H9 (cell line): ENCODE results near the gene KLRB1. TPM values are rescaled to one million over a fixed set of nuclear protein-coding genes. Genes with fewer than 3 reads are reported as not detected.
"Not testable (repeated sequence)": the region's sequence is repeated elsewhere in the genome, so short reads cannot be mapped to it uniquely, and the experiment has no call there.

Experiments
- DNase-seq: peaks from one replicate; pipeline ENCODE4 v3.0.0-alpha.2; 2017
- H2AFZ ChIP-seq: one replicate; pipeline ENCODE4 v1.6.1; 2013; ENCODE audit warnings: mild to moderate bottlenecking, low read length, control low read depth, moderate library complexity
- H2AK5ac ChIP-seq: 2 replicates; pipeline ENCODE4 v1.6.1; 2013; ENCODE audit warnings: low read length, control low read depth, mixed read lengths; ENCODE audit not compliant: insufficient read length
- H2BK120ac ChIP-seq: one replicate; pipeline ENCODE4 v1.6.1; 2013; ENCODE audit warnings: low read depth, mild to moderate bottlenecking, low read length, control low read depth, inconsistent platforms; ENCODE audit not compliant: poor library complexity, severe bottlenecking
- H2BK12ac ChIP-seq: 2 replicates; pipeline ENCODE4 v1.6.1; 2013; ENCODE audit warnings: low read length, control low read depth, mixed read lengths, low read depth; ENCODE audit not compliant: insufficient read length
- H2BK15ac ChIP-seq: 2 replicates; pipeline ENCODE4 v1.6.1; 2013; ENCODE audit warnings: low read depth, low read length, control low read depth
- H2BK20ac ChIP-seq: one replicate; pipeline ENCODE4 v1.6.1; 2013; ENCODE audit warnings: low read depth, mild to moderate bottlenecking, low read length, control low read depth, inconsistent platforms; ENCODE audit not compliant: poor library complexity, severe bottlenecking
- H2BK5ac ChIP-seq: 2 replicates; pipeline ENCODE4 v1.6.1; 2013; ENCODE audit warnings: low read length, control low read depth, mixed read lengths; ENCODE audit not compliant: insufficient read length
- H3K14ac ChIP-seq: 2 replicates; pipeline ENCODE4 v1.6.1; 2013; ENCODE audit warnings: low read length, control low read depth; ENCODE audit not compliant: insufficient read depth
- H3K18ac ChIP-seq: 2 replicates; pipeline ENCODE4 v1.6.1; 2013; ENCODE audit warnings: low read depth, mild to moderate bottlenecking, mixed read lengths, low read length, control low read depth; ENCODE audit not compliant: insufficient read length
- H3K23ac ChIP-seq: 2 replicates; pipeline ENCODE4 v1.6.1; 2013; ENCODE audit warnings: low read length, control low read depth, mixed read lengths, low read depth; ENCODE audit not compliant: insufficient read length
- H3K23me2 ChIP-seq: 2 replicates; pipeline ENCODE4 v1.6.1; 2013; ENCODE audit warnings: low read depth, mild to moderate bottlenecking, mixed read lengths, low read length, control low read depth; ENCODE audit not compliant: insufficient read length, poor library complexity, severe bottlenecking
- H3K27ac ChIP-seq: 2 replicates; pipeline ENCODE4 v1.5.1; 2013; ENCODE audit warnings: low read length, control low read depth, mixed read lengths, low read depth; ENCODE audit not compliant: insufficient read length
- H3K27me3 ChIP-seq: 2 replicates; pipeline ENCODE4 v1.6.1; 2013; ENCODE audit warnings: low read length, control low read depth, inconsistent platforms; ENCODE audit not compliant: insufficient read depth
- H3K4ac ChIP-seq: 2 replicates; pipeline ENCODE4 v1.6.1; 2013; ENCODE audit warnings: low read depth, mild to moderate bottlenecking, control low read depth, inconsistent platforms, low read length, moderate library complexity
- H3K4me1 ChIP-seq: 2 replicates; pipeline ENCODE4 v1.6.1; 2013; ENCODE audit warnings: low read length, control low read depth, inconsistent platforms; ENCODE audit not compliant: insufficient read depth
- H3K4me2 ChIP-seq: 2 replicates; pipeline ENCODE4 v1.6.1; 2013; ENCODE audit warnings: low read length, control low read depth, mixed read lengths; ENCODE audit not compliant: insufficient read length, insufficient read depth
- H3K56ac ChIP-seq: 2 replicates; pipeline ENCODE4 v1.6.1; 2013; ENCODE audit warnings: low read depth, mild to moderate bottlenecking, mixed read lengths, low read length, control low read depth; ENCODE audit not compliant: insufficient read length
- H3K79me1 ChIP-seq: 2 replicates; pipeline ENCODE4 v1.6.1; 2013; ENCODE audit warnings: low read depth, mild to moderate bottlenecking, moderate library complexity, low read length, control low read depth, inconsistent platforms; ENCODE audit not compliant: insufficient read depth, poor library complexity, severe bottlenecking
- H3K79me2 ChIP-seq: 2 replicates; pipeline ENCODE4 v1.6.1; 2013; ENCODE audit warnings: low read length, control low read depth, inconsistent platforms; ENCODE audit not compliant: insufficient read depth
- H3K9ac ChIP-seq: 2 replicates; pipeline ENCODE4 v1.6.1; 2013; ENCODE audit warnings: low read length, control low read depth, mixed read lengths; ENCODE audit not compliant: insufficient read length; ENCODE audit errors: extremely low read depth
- H3K9me3 ChIP-seq: one replicate; pipeline ENCODE4 v1.6.1; 2013; ENCODE audit warnings: low read depth, low read length, inconsistent platforms; ENCODE audit not compliant: control insufficient read depth
- H3T11ph ChIP-seq: one replicate; pipeline ENCODE4 v1.6.1; 2013; ENCODE audit warnings: mild to moderate bottlenecking, low read length, control low read depth, inconsistent platforms
- H4K20me1 ChIP-seq: one replicate; pipeline ENCODE4 v1.6.1; 2013; ENCODE audit not compliant: control insufficient read depth, insufficient read length, insufficient read depth
- H4K5ac ChIP-seq: 2 replicates; pipeline ENCODE4 v1.6.1; 2013; ENCODE audit warnings: low read depth, mild to moderate bottlenecking, mixed read lengths, low read length, control low read depth; ENCODE audit not compliant: insufficient read length
- H4K8ac ChIP-seq: replicated peaks from 2 replicates; pipeline ENCODE4 v1.6.1; 2013; ENCODE audit warnings: low read length, control low read depth, mixed read lengths, low read depth; ENCODE audit not compliant: insufficient read length
- H4K91ac ChIP-seq: 2 replicates; pipeline ENCODE4 v1.6.1; 2013; ENCODE audit warnings: low read depth, mild to moderate bottlenecking, moderate library complexity, mixed read lengths, low read length, control low read depth; ENCODE audit not compliant: insufficient read length
- H3K27ac Mint-ChIP-seq, 3 experiments: 2 replicates in 2 of 3; 3 replicates in 1 of 3; pipeline ENCODE4 v1.8.0; 2020 to 2021; ENCODE audit warnings: mixed read lengths in 3 of 3, mild to moderate bottlenecking in 1 of 3, moderate library complexity in 1 of 3
- H3K27me3 Mint-ChIP-seq: 2 replicates; pipeline ENCODE4 v1.8.0; 2021; ENCODE audit warnings: low read depth, mild to moderate bottlenecking, moderate library complexity, mixed read lengths
- H3K36me3 Mint-ChIP-seq, 3 experiments: 2 replicates in 2 of 3; 3 replicates in 1 of 3; pipeline ENCODE4 v1.8.0; 2020 to 2021; ENCODE audit warnings: low read depth in 3 of 3, mixed read lengths in 3 of 3; ENCODE audit not compliant: insufficient read depth in 1 of 3
- H3K4me1 Mint-ChIP-seq, 2 experiments: 2 replicates each; pipeline ENCODE4 v1.8.0; 2020; ENCODE audit warnings: mixed read lengths in 2 of 2
- H3K4me3 Mint-ChIP-seq, 2 experiments: 2 replicates in 1 of 2; 3 replicates in 1 of 2; pipeline ENCODE4 v1.8.0; 2020 to 2021; ENCODE audit warnings: mild to moderate bottlenecking in 2 of 2, mixed read lengths in 2 of 2, moderate library complexity in 1 of 2
- H3K9me3 Mint-ChIP-seq, 2 experiments: 2 replicates in 1 of 2; 3 replicates in 1 of 2; pipeline ENCODE4 v1.8.0; 2020; ENCODE audit warnings: mild to moderate bottlenecking in 2 of 2, mixed read lengths in 2 of 2, moderate library complexity in 1 of 2
- WGBS: extraction: QIAGEN DNeasy Blood & Tissue Kit; methylation state at CpG from one replicate; pipeline ENCODE4 v1.1.7; 2013; ENCODE audit warnings: missing lambda C conversion rate, low lambda C conversion rate, mixed read lengths; ENCODE audit not compliant: insufficient read length; ENCODE audit errors: extremely low coverage; 5-methylcytosine and 5-hydroxymethylcytosine counted together
- total RNA-seq: library from RNA; stranded (reverse); gene quantifications from 2 replicates; pipeline ENCODE4 v1.2.1, GENCODE V29; 2021
- TF ChIP-seq, protein P1 (sequence below): fragments of 200-600 bp; sonication (generic); conservative IDR thresholded peaks from 3 replicates; pipeline ENCODE4 v1.8.0; 2021; ENCODE audit warnings: antibody characterized with exemption, mild to moderate bottlenecking

Gene KLRB1
- total RNA-seq, 1 experiment from 2014 or later = 0.15 TPM

DNA sequence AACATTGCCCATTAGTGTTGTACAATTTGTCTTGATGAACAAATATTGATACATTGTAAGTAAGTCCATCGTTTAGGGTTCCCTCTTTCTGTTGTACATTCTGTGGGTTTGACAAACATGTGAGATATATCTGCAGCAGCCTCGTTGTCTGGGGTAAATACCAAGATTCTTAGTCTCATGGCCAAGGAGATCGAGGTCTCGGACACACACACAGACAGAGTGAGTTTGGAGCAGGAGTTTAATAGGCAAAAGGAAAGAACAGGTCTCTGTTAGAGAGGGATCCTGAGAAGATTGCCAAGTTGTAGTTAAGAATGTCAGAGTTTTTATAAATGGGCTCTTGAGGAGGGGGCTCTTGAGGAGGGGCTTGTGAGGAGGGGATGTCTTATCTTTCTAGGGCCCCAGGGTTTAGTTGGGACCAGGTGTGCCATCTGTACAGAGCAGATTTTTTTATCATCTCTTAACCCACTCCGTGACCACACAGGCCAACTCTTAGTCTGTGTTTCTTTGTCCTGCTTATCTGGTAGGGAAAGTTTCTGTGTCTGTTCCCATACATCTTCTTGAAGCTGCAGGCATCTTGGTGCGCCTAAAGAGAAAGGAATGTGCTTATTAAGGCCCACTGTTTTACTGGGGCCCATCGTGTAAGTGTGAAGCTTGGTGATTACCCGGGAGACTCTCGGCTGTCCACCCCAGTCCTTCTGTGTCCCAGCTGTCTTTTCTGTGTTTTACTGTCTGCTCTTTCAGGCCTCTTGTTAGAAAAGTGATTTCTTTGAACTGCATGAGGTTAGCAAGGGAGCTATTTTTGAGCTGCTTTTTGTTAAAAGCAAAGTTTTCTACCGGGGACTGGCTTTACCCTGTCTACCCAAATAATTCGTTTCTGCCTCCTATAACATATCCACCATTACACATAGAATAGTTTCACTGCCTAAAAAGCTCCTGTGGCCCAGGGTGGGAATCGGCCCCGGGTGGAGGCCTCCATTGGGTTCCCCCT is 39.4 kb upstream of the KLRB1 start:
- peak overlapping the region; percentile 98 for H3K4me2 ChIP-seq
- no peak for DNase-seq
- H4K8ac ChIP-seq = no peak overlapping the region
- no peaks in the 10 kb centered on the region for H3K79me1 ChIP-seq
- H3K36me3 Mint-ChIP-seq = peaks cover 6 to 9% (median 8%) of the 10 kb centered on the region in 3 experiments; a peak in 6 of 7 replicates
- no peak overlapping the region for H3T11ph ChIP-seq
- peaks cover 7% of the 10 kb centered on the region; the same call in 1 of the 2 replicates for H3K4me1 ChIP-seq
- H3K4ac ChIP-seq = no peak overlapping the region
- H3K4me3 Mint-ChIP-seq = peak overlapping the region; percentile 88 to 89
- no peak overlapping the region for H2AK5ac ChIP-seq
- no peaks in the 10 kb centered on the region; the same call in 1 of the 2 replicates for H3K27me3 Mint-ChIP-seq
- peak overlapping the region; percentile 18 for H3K9ac ChIP-seq
- H2BK20ac ChIP-seq = no peak overlapping the region
- H3K79me2 ChIP-seq = no peaks in the 10 kb centered on the region; the same call in 1 of the 2 replicates
- H3K27me3 ChIP-seq = no peaks in the 10 kb centered on the region
- peaks cover 36 to 37% of the 10 kb centered on the region in 2 experiments for H3K4me1 Mint-ChIP-seq
- peak overlapping the region; percentile 37; the same call in 1 of the 2 replicates for H3K14ac ChIP-seq
- H4K91ac ChIP-seq = no peak overlapping the region
- H3K9me3 ChIP-seq = no peaks in the 10 kb centered on the region
- H3K23me2 ChIP-seq = peaks cover 14% of the 10 kb centered on the region
- H3K27ac ChIP-seq = no peak overlapping the region
- WGBS = no CpG with 5 or more reads among the region's 13 CpGs
- peak overlapping the region; percentile 85 for H4K5ac ChIP-seq
- peaks cover 0 to 4% of the 10 kb centered on the region in 2 experiments; a peak in 2 of 5 replicates for H3K9me3 Mint-ChIP-seq
- H4K20me1 ChIP-seq = no peaks in the 10 kb centered on the region
- TF ChIP-seq, protein P1, sequence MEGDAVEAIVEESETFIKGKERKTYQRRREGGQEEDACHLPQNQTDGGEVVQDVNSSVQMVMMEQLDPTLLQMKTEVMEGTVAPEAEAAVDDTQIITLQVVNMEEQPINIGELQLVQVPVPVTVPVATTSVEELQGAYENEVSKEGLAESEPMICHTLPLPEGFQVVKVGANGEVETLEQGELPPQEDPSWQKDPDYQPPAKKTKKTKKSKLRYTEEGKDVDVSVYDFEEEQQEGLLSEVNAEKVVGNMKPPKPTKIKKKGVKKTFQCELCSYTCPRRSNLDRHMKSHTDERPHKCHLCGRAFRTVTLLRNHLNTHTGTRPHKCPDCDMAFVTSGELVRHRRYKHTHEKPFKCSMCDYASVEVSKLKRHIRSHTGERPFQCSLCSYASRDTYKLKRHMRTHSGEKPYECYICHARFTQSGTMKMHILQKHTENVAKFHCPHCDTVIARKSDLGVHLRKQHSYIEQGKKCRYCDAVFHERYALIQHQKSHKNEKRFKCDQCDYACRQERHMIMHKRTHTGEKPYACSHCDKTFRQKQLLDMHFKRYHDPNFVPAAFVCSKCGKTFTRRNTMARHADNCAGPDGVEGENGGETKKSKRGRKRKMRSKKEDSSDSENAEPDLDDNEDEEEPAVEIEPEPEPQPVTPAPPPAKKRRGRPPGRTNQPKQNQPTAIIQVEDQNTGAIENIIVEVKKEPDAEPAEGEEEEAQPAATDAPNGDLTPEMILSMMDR = no peak
- no peak overlapping the region for H3K56ac ChIP-seq
- H3K18ac ChIP-seq = no peak overlapping the region
- no peak overlapping the region for H2BK120ac ChIP-seq
- no peak overlapping the region for H2BK12ac ChIP-seq
- H2BK15ac ChIP-seq = no peak overlapping the region
- H2AFZ ChIP-seq = no peak overlapping the region
- H3K27ac Mint-ChIP-seq = peak overlapping the region in 1 of 3 experiments; percentile 94; a peak in 5 of 7 replicates
- no peak overlapping the region for H3K23ac ChIP-seq
- no peak overlapping the region for H2BK5ac ChIP-seq

DNA sequence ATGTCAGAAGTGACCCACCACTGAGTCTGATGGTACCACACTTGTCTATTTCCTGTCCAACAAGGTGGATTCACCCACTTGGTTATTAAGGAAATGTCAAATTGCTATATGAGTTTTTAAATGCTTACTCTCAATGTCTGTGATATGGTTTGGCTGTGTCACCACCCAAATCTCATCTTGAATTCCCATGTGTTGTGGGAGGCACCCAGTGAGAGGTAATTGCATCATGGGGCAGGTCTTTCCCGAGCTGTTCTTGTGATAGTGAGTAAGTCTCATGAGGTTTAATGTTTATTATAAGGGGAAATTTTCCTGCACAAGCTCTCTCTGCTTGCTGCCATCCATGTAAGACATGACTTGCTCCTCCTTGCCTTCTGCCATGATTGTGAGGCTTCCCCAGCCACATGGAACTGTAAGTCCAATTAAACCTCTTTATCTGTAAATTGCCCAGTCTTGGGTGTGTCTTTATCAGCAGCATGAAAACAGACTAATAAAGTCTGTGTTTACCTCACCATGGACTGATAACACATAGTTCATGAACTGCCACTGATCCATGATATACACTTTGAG is 37.4 kb upstream of the KLRB1 start:
- H3K4me1 ChIP-seq, H3K27me3 ChIP-seq, H3K27ac Mint-ChIP-seq, H2BK12ac ChIP-seq, H3K79me2 ChIP-seq, H3T11ph ChIP-seq, H3K27me3 Mint-ChIP-seq, H3K27ac ChIP-seq, H2BK5ac ChIP-seq, H3K9me3 ChIP-seq, H4K5ac ChIP-seq, H3K4ac ChIP-seq, H3K9me3 Mint-ChIP-seq, H3K18ac ChIP-seq, H3K4me2 ChIP-seq, H3K23ac ChIP-seq, H2BK120ac ChIP-seq, H3K4me3 Mint-ChIP-seq, H3K56ac ChIP-seq, H2BK20ac ChIP-seq, H3K79me1 ChIP-seq, H2BK15ac ChIP-seq, H2AK5ac ChIP-seq, H2AFZ ChIP-seq, H3K14ac ChIP-seq, H4K20me1 ChIP-seq, H4K91ac ChIP-seq, H3K9ac ChIP-seq, H4K8ac ChIP-seq, DNase-seq: not testable (repeated sequence)
- Mint-ChIP-seq H3K36me3 (peaks cover 3 to 11% (median 10%) of the 10 kb centered on the region in 3 experiments), H3K4me1 (peaks cover 22 to 23% of the 10 kb centered on the region in 2 experiments)
- peaks cover 14% of the 10 kb centered on the region for H3K23me2 ChIP-seq
- no CpG with 5 or more reads among the region's 1 CpG for WGBS
